Activated CD4-positive, alpha-beta memory T cell treated with anti-CD3 and anti-CD28 coated beads for 36 hours (primary cell): ENCODE data around the gene SLC39A6. TPM values are rescaled to one million over a fixed set of nuclear protein-coding genes. Genes with fewer than 3 reads are reported as not detected.
"Not testable (repeated sequence)": the region's sequence is repeated elsewhere in the genome, so short reads cannot be mapped to it uniquely, and the experiment has no call there.

Source experiments
- CTCF ChIA-PET: fragments of 350-600 bp; sonication (Branson Sonifier 250); formaldehyde crosslinking; loops from one replicate; lab custom pipeline; 2021; ENCODE audit warnings: antibody characterized with exemption, inconsistent platforms; lab: Charles Lee
- POLR2A ChIA-PET: fragments of 350-600 bp; sonication (Branson Sonifier 250); formaldehyde crosslinking; loops from one replicate; lab custom pipeline; 2021; ENCODE audit warnings: antibody characterized with exemption; lab: Charles Lee
- DNase-seq: peaks from one replicate; pipeline ENCODE4 v3.0.0-alpha.2; 2020
- H3K27ac Mint-ChIP-seq: one replicate; pipeline ENCODE4 v1.8.0; 2021; ENCODE audit warnings: mixed read lengths
- H3K27me3 Mint-ChIP-seq: one replicate; pipeline ENCODE4 v1.8.0; 2021; ENCODE audit warnings: mixed read lengths
- H3K36me3 Mint-ChIP-seq: one replicate; pipeline ENCODE4 v1.8.0; 2021; ENCODE audit warnings: mixed read lengths
- H3K4me1 Mint-ChIP-seq: one replicate; pipeline ENCODE4 v1.8.0; 2021; ENCODE audit warnings: low read depth, mixed read lengths
- H3K4me3 Mint-ChIP-seq: one replicate; pipeline ENCODE4 v1.8.0; 2021; ENCODE audit warnings: mild to moderate bottlenecking, mixed read lengths
- H3K9me3 Mint-ChIP-seq: one replicate; pipeline ENCODE4 v1.8.0; 2021; ENCODE audit warnings: mixed read lengths
- intact Hi-C: fragments of 100-400 bp; cut with micrococcal nuclease; formaldehyde crosslinking; loops from one replicate; pipeline ENCODE4 v1.15.1; 2023
- total RNA-seq, 2 experiments: library from RNA; stranded (reverse); gene quantifications; one replicate each; pipeline ENCODE4 v1.2.3, GENCODE V29; 2021

SLC39A6 gene
- total RNA-seq, 2 experiments from 2014 or later, result 23.7 to 24.3 TPM

GRCh38 chr18:36094431-36094830 lies 34.7 kb downstream of the SLC39A6 start:
- no peaks in the 10 kb centered on the region for H3K36me3 Mint-ChIP-seq
- ChIA-PET POLR2A (no interaction called here), CTCF (interaction anchor here (2.0 to 6.8 kb wide), 2 partner anchors 21 to 190 kb away, joined by 5 to 133 read pairs; no protein-coding TSS in a partner anchor)
- no peak for DNase-seq
- intact Hi-C loops, result no loop called here
- no peak overlapping the region for H3K27ac Mint-ChIP-seq
- peaks cover 12% of the 10 kb centered on the region for H3K4me1 Mint-ChIP-seq
- H3K9me3 Mint-ChIP-seq, result no peaks in the 10 kb centered on the region
- peaks cover 2% of the 10 kb centered on the region for H3K27me3 Mint-ChIP-seq
- no peak overlapping the region for H3K4me3 Mint-ChIP-seq

- H3K27ac Mint-ChIP-seq, H3K4me3 Mint-ChIP-seq, H3K36me3 Mint-ChIP-seq, intact Hi-C loops, DNase-seq, POLR2A ChIA-PET, H3K9me3 Mint-ChIP-seq, H3K27me3 Mint-ChIP-seq: not testable (repeated sequence)
- CTCF ChIA-PET, result interaction anchor here (1.1 kb wide), 1 partner anchor 74 kb away, joined by 3 read pairs; no protein-coding TSS in a partner anchor
- peaks cover 12% of the 10 kb centered on the region for H3K4me1 Mint-ChIP-seq
These were observed 37.0 kb downstream of the SLC39A6 start for GRCh38 chr18:36092116-36092515.

- H3K27me3 Mint-ChIP-seq, result no peaks in the 10 kb centered on the region
- no peaks in the 10 kb centered on the region for H3K36me3 Mint-ChIP-seq
- CTCF ChIA-PET, result no interaction called here
- no peaks in the 10 kb centered on the region for H3K9me3 Mint-ChIP-seq
- H3K4me3 Mint-ChIP-seq, result no peak overlapping the region
- POLR2A ChIA-PET, result no interaction called here
- peaks cover 12% of the 10 kb centered on the region for H3K4me1 Mint-ChIP-seq
- H3K27ac Mint-ChIP-seq, result no peak overlapping the region
- DNase-seq, result no peak
- intact Hi-C loops, result no loop called here
These were observed 40.1 kb downstream of the SLC39A6 start for GRCh38 chr18:36089001-36089400.

- CTCF ChIA-PET, result interaction anchor here (1.1 kb wide), 1 partner anchor 22 kb away, joined by 3 read pairs; no protein-coding TSS in a partner anchor
- POLR2A ChIA-PET, result no interaction called here
- H3K4me1 Mint-ChIP-seq, result peaks cover 11% of the 10 kb centered on the region
- intact Hi-C loops, result no loop called here
- no peaks in the 10 kb centered on the region for H3K36me3 Mint-ChIP-seq
- H3K9me3 Mint-ChIP-seq, result no peaks in the 10 kb centered on the region
- no peak for DNase-seq
- no peaks in the 10 kb centered on the region for H3K27me3 Mint-ChIP-seq
- no peak overlapping the region for H3K27ac Mint-ChIP-seq
- H3K4me3 Mint-ChIP-seq, result no peak overlapping the region
These were observed 40.9 kb downstream of the SLC39A6 start for GRCh38 chr18:36088256-36088655.

- CTCF ChIA-PET, result interaction anchor here (1.4 to 2.9 kb wide), 3 partner anchors 9 to 198 kb away, joined by 3 to 10 read pairs (median 4); no protein-coding TSS in a partner anchor
- Mint-ChIP-seq H3K27me3 (no peaks in the 10 kb centered on the region), H3K36me3 (peaks cover 1% of the 10 kb centered on the region), H3K4me3 (no peak overlapping the region), H3K9me3 (peaks cover 5% of the 10 kb centered on the region), H3K27ac (no peak overlapping the region), H3K4me1 (peaks cover 2% of the 10 kb centered on the region)
- POLR2A ChIA-PET, result no interaction called here
- DNase-seq, result no peak
- intact Hi-C loops, result no loop called here
These were observed 43.0 kb downstream of the SLC39A6 start for GRCh38 chr18:36086186-36086585.

GRCh38 chr18:36085195-36085594 lies 43.9 kb downstream of the SLC39A6 start:
- ChIA-PET CTCF (interaction anchor here (0.8 to 2.9 kb wide), 3 partner anchors 10 to 199 kb away, joined by 3 to 10 read pairs (median 4); no protein-coding TSS in a partner anchor), POLR2A (no interaction called here)
- intact Hi-C loops, result no loop called here
- Mint-ChIP-seq H3K4me1 (peaks cover 2% of the 10 kb centered on the region), H3K9me3 (peaks cover 15% of the 10 kb centered on the region), H3K27me3 (no peaks in the 10 kb centered on the region), H3K27ac (no peak overlapping the region), H3K36me3 (peaks cover 8% of the 10 kb centered on the region), H3K4me3 (no peak overlapping the region)
- DNase-seq, result no peak

- peaks cover 2% of the 10 kb centered on the region for H3K4me1 Mint-ChIP-seq
- H3K27me3 Mint-ChIP-seq, result peaks cover 7% of the 10 kb centered on the region
- peaks cover 19% of the 10 kb centered on the region for H3K9me3 Mint-ChIP-seq
- ChIA-PET POLR2A (no interaction called here), CTCF (no interaction called here)
- intact Hi-C loops, result no loop called here
- H3K27ac Mint-ChIP-seq, result no peak overlapping the region
- H3K4me3 Mint-ChIP-seq, result no peak overlapping the region
- no peak for DNase-seq
- H3K36me3 Mint-ChIP-seq, result peaks cover 8% of the 10 kb centered on the region
These were observed 45.4 kb downstream of the SLC39A6 start for GRCh38 chr18:36083729-36084128.

- H3K27ac Mint-ChIP-seq, H3K4me1 Mint-ChIP-seq, DNase-seq, CTCF ChIA-PET, H3K4me3 Mint-ChIP-seq, intact Hi-C loops, H3K36me3 Mint-ChIP-seq, POLR2A ChIA-PET, H3K27me3 Mint-ChIP-seq: not testable (repeated sequence)
- peaks cover 19% of the 10 kb centered on the region for H3K9me3 Mint-ChIP-seq
These were observed 48.0 kb downstream of the SLC39A6 start for GRCh38 chr18:36081118-36081517.

- ChIA-PET POLR2A (no interaction called here), CTCF (no interaction called here)
- H3K9me3 Mint-ChIP-seq, result peaks cover 19% of the 10 kb centered on the region
- H3K27me3 Mint-ChIP-seq, result peaks cover 10% of the 10 kb centered on the region
- no peak overlapping the region for H3K27ac Mint-ChIP-seq
- intact Hi-C loops, result no loop called here
- H3K4me1 Mint-ChIP-seq, result peaks cover 2% of the 10 kb centered on the region
- H3K36me3 Mint-ChIP-seq, result peaks cover 8% of the 10 kb centered on the region
- H3K4me3 Mint-ChIP-seq, result no peak overlapping the region
- DNase-seq, result no peak
These were observed 50.2 kb downstream of the SLC39A6 start for GRCh38 chr18:36078751-36079529.

GRCh38 chr18:36077764-36078163 lies 51.4 kb downstream of the SLC39A6 start:
- intact Hi-C loops, H3K4me1 Mint-ChIP-seq, DNase-seq, H3K4me3 Mint-ChIP-seq, H3K36me3 Mint-ChIP-seq, POLR2A ChIA-PET, CTCF ChIA-PET, H3K27ac Mint-ChIP-seq: not testable (repeated sequence)
- H3K9me3 Mint-ChIP-seq, result peaks cover 19% of the 10 kb centered on the region
- peaks cover 13% of the 10 kb centered on the region for H3K27me3 Mint-ChIP-seq

- POLR2A ChIA-PET, result no interaction called here
- CTCF ChIA-PET, result interaction anchor here (1.0 kb wide), 1 partner anchor 58 kb away, joined by 3 read pairs; no protein-coding TSS in a partner anchor
- H3K4me3 Mint-ChIP-seq, result no peak overlapping the region
- H3K4me1 Mint-ChIP-seq, result no peaks in the 10 kb centered on the region
- H3K36me3 Mint-ChIP-seq, result peaks cover 5% of the 10 kb centered on the region
- H3K27me3 Mint-ChIP-seq, result peaks cover 13% of the 10 kb centered on the region
- no peak for DNase-seq
- H3K9me3 Mint-ChIP-seq, result peaks cover 12% of the 10 kb centered on the region
- no peak overlapping the region for H3K27ac Mint-ChIP-seq
- intact Hi-C loops, result no loop called here
These were observed 53.1 kb downstream of the SLC39A6 start for GRCh38 chr18:36075862-36076587.

GRCh38 chr18:36074435-36074834 lies 54.7 kb downstream of the SLC39A6 start:
- Mint-ChIP-seq H3K9me3 (no peaks in the 10 kb centered on the region), H3K27ac (no peak overlapping the region), H3K27me3 (peaks cover 13% of the 10 kb centered on the region), H3K4me3 (no peak overlapping the region), H3K4me1 (no peaks in the 10 kb centered on the region), H3K36me3 (no peaks in the 10 kb centered on the region)
- intact Hi-C loops, result no loop called here
- ChIA-PET CTCF (interaction anchor here (0.9 to 1.6 kb wide), 2 partner anchors 21 to 210 kb away, joined by 4 to 5 read pairs; no protein-coding TSS in a partner anchor), POLR2A (no interaction called here)
- DNase-seq, result no peak
